OCI-LY3 (cell line): ENCODE measurements around the gene SPDYE1.
"Not testable (repeated sequence)": the region's sequence is repeated elsewhere in the genome, so short reads cannot be mapped to it uniquely, and the experiment has no call there.

Experiments used
- H2AFZ ChIP-seq: fragments of 200-600, 300-600 bp; shearing (Covaris generic); 2 replicates; pipeline ENCODE4 v1.6.0; 2014; ENCODE audit warnings: antibody characterized with exemption, low read depth, low read length
- H3K27ac ChIP-seq: fragments of 200-600, 300-600 bp; sonication (generic); 2 replicates; pipeline ENCODE4 v1.5.1; 2014; ENCODE audit warnings: mild to moderate bottlenecking, low read length, moderate library complexity, mixed read lengths
- H3K27me3 ChIP-seq: fragments of 200-600, 300-600 bp; sonication (generic); 2 replicates; pipeline ENCODE4 v1.6.1; 2014; ENCODE audit warnings: low read depth, low read length, mixed read lengths
- H3K36me3 ChIP-seq: fragments of 200-600, 300-600 bp; sonication (generic); replicated peaks from 2 replicates; pipeline ENCODE3; 2014; ENCODE audit warnings: low read depth, low read length, mixed read lengths
- H3K4me1 ChIP-seq: fragments of 300-600, 200-600 bp; sonication (generic); 2 replicates; pipeline ENCODE4 v1.6.1; 2014; ENCODE audit warnings: low read length, mixed read lengths
- H3K4me2 ChIP-seq: fragments of 200-600, 300-600 bp; sonication (generic); 2 replicates; pipeline ENCODE4 v1.6.1; 2014; ENCODE audit warnings: low read length, mixed read lengths
- H3K4me3 ChIP-seq: fragments of 300-600, 200-600 bp; sonication (generic); 2 replicates; pipeline ENCODE4 v1.5.1; 2014; ENCODE audit warnings: antibody characterized with exemption, mild to moderate bottlenecking, low read length, moderate library complexity
- H3K79me2 ChIP-seq: fragments of 300-600, 200-600 bp; shearing (Covaris generic); 2 replicates; pipeline ENCODE4 v1.6.1; 2014; ENCODE audit warnings: mild to moderate bottlenecking, low read length, mixed read lengths
- H3K9ac ChIP-seq: fragments of 300-600, 200-600 bp; shearing (Covaris generic); 2 replicates; pipeline ENCODE4 v1.6.0; 2014; ENCODE audit warnings: mild to moderate bottlenecking, low read length, moderate library complexity
- H3K9me3 ChIP-seq: fragments of 200-600, 300-600 bp; shearing (Covaris generic); 2 replicates; pipeline ENCODE4 v1.6.1; 2014; ENCODE audit warnings: low read length, mixed read lengths; ENCODE audit not compliant: insufficient read depth
- H4K20me1 ChIP-seq: fragments of 200-600, 300-600 bp; sonication (generic); 2 replicates; pipeline ENCODE4 v1.6.1; 2016; ENCODE audit warnings: low read length, mixed read lengths; ENCODE audit not compliant: insufficient read depth
- CTCF ChIP-seq: fragments of 200-600, 300-600 bp; sonication (generic); IDR thresholded peaks from 2 replicates; pipeline ENCODE4 v1.5.1; 2014; ENCODE audit warnings: antibody characterized with exemption, low read length, low read depth
- EZH2phosphoT487 ChIP-seq: fragments of 200-600 bp; shearing (Covaris generic); IDR thresholded peaks from 2 replicates; pipeline ENCODE4 v1.6.1; 2018; ENCODE audit warnings: antibody characterized with exemption, mixed run types, low read depth

SPDYE1 gene

GRCh38 chr7:43974725-43975482 is 22.8 kb upstream of the SPDYE1 start:
- not testable (repeated sequence) for H4K20me1 ChIP-seq, H3K9ac ChIP-seq, H3K4me2 ChIP-seq, H3K4me3 ChIP-seq, H3K27ac ChIP-seq, H3K27me3 ChIP-seq, H2AFZ ChIP-seq, H3K9me3 ChIP-seq, H3K36me3 ChIP-seq, H3K79me2 ChIP-seq, H3K4me1 ChIP-seq

- no peaks in the 10 kb centered on the region for H3K4me1 ChIP-seq
- H3K4me2 ChIP-seq: no peak overlapping the region
- TF ChIP-seq EZH2phosphoT487 (no peak), CTCF (no peak)
These were observed 20.2 kb upstream of the SPDYE1 start for GRCh38 chr7:43977525-43977924.

GRCh38 chr7:43978102-43978501 is 19.6 kb upstream of the SPDYE1 start:
- H3K4me3 ChIP-seq, H3K27ac ChIP-seq: not testable (repeated sequence)

More at GRCh38 chr7:43977525-43977924, 20.2 kb upstream of the SPDYE1 start:
- no peak overlapping the region for H3K9ac ChIP-seq
- H3K4me3 ChIP-seq: no peak overlapping the region
- H3K27ac ChIP-seq: no peak overlapping the region
- no peaks in the 10 kb centered on the region for H4K20me1 ChIP-seq
- H3K36me3 ChIP-seq: no peaks in the 10 kb centered on the region
- no peaks in the 10 kb centered on the region for H3K9me3 ChIP-seq
- no peaks in the 10 kb centered on the region for H3K27me3 ChIP-seq
- no peak overlapping the region for H2AFZ ChIP-seq
- H3K79me2 ChIP-seq: no peaks in the 10 kb centered on the region

GRCh38 chr7:43982848-43983247 is 14.8 kb upstream of the SPDYE1 start:
- not testable (repeated sequence) for H4K20me1 ChIP-seq, H3K79me2 ChIP-seq, H3K4me3 ChIP-seq, H2AFZ ChIP-seq, H3K27me3 ChIP-seq, H3K27ac ChIP-seq, H3K4me2 ChIP-seq, H3K9ac ChIP-seq, H3K4me1 ChIP-seq, H3K9me3 ChIP-seq, H3K36me3 ChIP-seq

More at GRCh38 chr7:43978102-43978501, 19.6 kb upstream of the SPDYE1 start:
- H4K20me1 ChIP-seq, H2AFZ ChIP-seq, H3K9me3 ChIP-seq, H3K4me1 ChIP-seq, H3K4me2 ChIP-seq, H3K79me2 ChIP-seq, H3K27me3 ChIP-seq, H3K36me3 ChIP-seq, H3K9ac ChIP-seq: not testable (repeated sequence)

GRCh38 chr7:43983736-43984135 is 14.0 kb upstream of the SPDYE1 start:
- not testable (repeated sequence) for H3K27ac ChIP-seq, H2AFZ ChIP-seq, H3K4me3 ChIP-seq, H3K4me1 ChIP-seq, H3K79me2 ChIP-seq, H3K9me3 ChIP-seq, H4K20me1 ChIP-seq, H3K4me2 ChIP-seq, H3K9ac ChIP-seq, H3K27me3 ChIP-seq, H3K36me3 ChIP-seq
